WTC11 (cell line): ENCODE measurements around the gene TFF2. TPM values are rescaled to one million over a fixed set of nuclear protein-coding genes. Genes with fewer than 3 reads are reported as not detected.
A peak's percentile ranks its signal among the peaks of the same experiment; 100 is the strongest.

Experiments used
- ATAC-seq: fragments of 200-7000 bp; cut with Tn5 transposase; 2 replicates; pipeline ENCODE4 v1.10.0; 2021; ENCODE audit warnings: mild to moderate bottlenecking, moderate library complexity
- CTCF ChIA-PET: fragments of 300-600 bp; sonication (Branson Sonifier 250); formaldehyde crosslinking; loops from one replicate; lab custom pipeline; 2021; ENCODE audit warnings: antibody characterized with exemption; lab: Charles Lee
- POLR2A ChIA-PET: fragments of 350-600 bp; sonication (Branson Sonifier 250); formaldehyde crosslinking; loops from one replicate; lab custom pipeline; 2021; ENCODE audit warnings: antibody characterized with exemption; lab: Charles Lee
- DNase-seq: peaks from one replicate; pipeline ENCODE4 v3.0.0; 2021; ENCODE audit warnings: low spot score
- H3K27ac Mint-ChIP-seq: 2 replicates; pipeline ENCODE4 v1.8.0; 2021; ENCODE audit warnings: mixed read lengths
- H3K27me3 Mint-ChIP-seq: 2 replicates; pipeline ENCODE4 v1.8.0; 2021; ENCODE audit warnings: low read depth, mild to moderate bottlenecking, moderate library complexity, mixed read lengths
- H3K36me3 Mint-ChIP-seq: 2 replicates; pipeline ENCODE4 v1.8.0; 2021; ENCODE audit warnings: mixed read lengths
- H3K4me1 Mint-ChIP-seq: 2 replicates; pipeline ENCODE4 v1.8.0; 2022; ENCODE audit warnings: mixed read lengths
- H3K4me3 Mint-ChIP-seq: 2 replicates; pipeline ENCODE4 v1.8.0; 2021; ENCODE audit warnings: mild to moderate bottlenecking, moderate library complexity, mixed read lengths
- H3K9me3 Mint-ChIP-seq: 2 replicates; pipeline ENCODE4 v1.8.0; 2021; ENCODE audit warnings: mixed read lengths
- ATF1 ChIP-seq: sonication (generic); formaldehyde crosslinking; IDR thresholded peaks from 2 replicates; pipeline ENCODE4 v1.8.1; 2023; ENCODE audit warnings: mild to moderate bottlenecking, moderate library complexity, missing genetic modification reagents
- CTCF ChIP-seq: fragments of 200-600 bp; IDR thresholded peaks from 2 replicates; pipeline ENCODE4 v1.8.0; 2022; ENCODE audit warnings: antibody characterized with exemption
- FOXK1 ChIP-seq: sonication (generic); formaldehyde crosslinking; IDR thresholded peaks from 2 replicates; pipeline ENCODE4 v1.8.0; 2022; ENCODE audit warnings: mild to moderate bottlenecking, moderate library complexity, missing genetic modification reagents
- FOXP1 ChIP-seq: sonication (generic); formaldehyde crosslinking; IDR thresholded peaks from 2 replicates; pipeline ENCODE4 v1.8.0; 2022; ENCODE audit warnings: missing genetic modification reagents, mild to moderate bottlenecking, moderate library complexity, borderline replicate concordance
- GTF2I ChIP-seq: fragments of 250-450 bp; sonication (Bioruptor Pico); conservative IDR thresholded peaks from 2 replicates; pipeline ENCODE4 v1.4.0; 2021; ENCODE audit warnings: mild to moderate bottlenecking
- IRF2 ChIP-seq: sonication (generic); formaldehyde crosslinking; IDR thresholded peaks from 2 replicates; pipeline ENCODE4 v1.8.0; 2022; ENCODE audit warnings: low read depth, missing genetic modification reagents, borderline replicate concordance
- JAZF1 ChIP-seq: fragments of 250-450 bp; sonication (Bioruptor Pico); IDR thresholded peaks from 2 replicates; pipeline ENCODE4 v1.9.0; 2021; ENCODE audit warnings: moderate library complexity, mild to moderate bottlenecking, inconsistent platforms
- NFE2L1 ChIP-seq: sonication (generic); formaldehyde crosslinking; IDR thresholded peaks from 2 replicates; pipeline ENCODE4 v1.8.1; 2023; ENCODE audit warnings: missing genetic modification reagents
- SMAD3 ChIP-seq: sonication (generic); formaldehyde crosslinking; IDR thresholded peaks from 2 replicates; pipeline ENCODE4 v1.8.0; 2022; ENCODE audit warnings: missing genetic modification reagents, mild to moderate bottlenecking, borderline replicate concordance
- SOX15 ChIP-seq: fragments of 250-450 bp; sonication (Bioruptor Pico); IDR thresholded peaks from 2 replicates; pipeline ENCODE4 v1.9.0; 2021; ENCODE audit warnings: mild to moderate bottlenecking
- USF1 ChIP-seq: sonication (generic); formaldehyde crosslinking; IDR thresholded peaks from 2 replicates; pipeline ENCODE4 v1.8.0; 2022; ENCODE audit warnings: mild to moderate bottlenecking, missing genetic modification reagents
- ZBTB21 ChIP-seq: sonication (generic); formaldehyde crosslinking; IDR thresholded peaks from 2 replicates; pipeline ENCODE4 v1.8.1; 2023; ENCODE audit warnings: mild to moderate bottlenecking, missing genetic modification reagents, borderline replicate concordance
- ZBTB43 ChIP-seq: sonication (generic); formaldehyde crosslinking; IDR thresholded peaks from 2 replicates; pipeline ENCODE4 v1.8.1; 2023; ENCODE audit warnings: mild to moderate bottlenecking, missing genetic modification reagents
- ZNF138 ChIP-seq: sonication (generic); formaldehyde crosslinking; conservative IDR thresholded peaks from 2 replicates; pipeline ENCODE4 v1.8.1; 2022; ENCODE audit warnings: mild to moderate bottlenecking, moderate library complexity, missing genetic modification reagents
- total RNA-seq: library from RNA; stranded (reverse); gene quantifications from 3 replicates; pipeline ENCODE4 v1.2.3, GENCODE V29; 2021
- TF ChIP-seq, protein P1 (sequence below): fragments of 250-450 bp; sonication (Bioruptor Pico); IDR thresholded peaks from 2 replicates; pipeline ENCODE4 v1.9.0; 2021; ENCODE audit warnings: mild to moderate bottlenecking
- TF ChIP-seq, protein P2 (sequence below): sonication (generic); formaldehyde crosslinking; IDR thresholded peaks from 2 replicates; pipeline ENCODE4 v1.8.1; 2022; ENCODE audit warnings: missing genetic modification reagents, borderline replicate concordance
- TF ChIP-seq, protein P3 (sequence below): sonication (generic); formaldehyde crosslinking; IDR thresholded peaks from 2 replicates; pipeline ENCODE4 v1.8.0; 2022; ENCODE audit warnings: mild to moderate bottlenecking, missing genetic modification reagents

The TFF2 gene
- total RNA-seq, 1 experiment from 2014 or later, result 0.33 TPM

- Mint-ChIP-seq H3K36me3 (no peaks in the 10 kb centered on the region), H3K27ac (no peak overlapping the region), H3K9me3 (no peaks in the 10 kb centered on the region), H3K27me3 (peaks cover 6% of the 10 kb centered on the region), H3K4me3 (peak overlapping the region; percentile 55), H3K4me1 (peaks cover 32% of the 10 kb centered on the region)
- DNase-seq (peak; percentile 85), ATAC-seq (peak; percentile 83)
- POLR2A ChIA-PET, result interaction anchor here (0.6 kb wide), 1 partner anchor 70 kb away, joined by 3 read pairs; no protein-coding TSS in a partner anchor
- TF ChIP-seq, protein P1, sequence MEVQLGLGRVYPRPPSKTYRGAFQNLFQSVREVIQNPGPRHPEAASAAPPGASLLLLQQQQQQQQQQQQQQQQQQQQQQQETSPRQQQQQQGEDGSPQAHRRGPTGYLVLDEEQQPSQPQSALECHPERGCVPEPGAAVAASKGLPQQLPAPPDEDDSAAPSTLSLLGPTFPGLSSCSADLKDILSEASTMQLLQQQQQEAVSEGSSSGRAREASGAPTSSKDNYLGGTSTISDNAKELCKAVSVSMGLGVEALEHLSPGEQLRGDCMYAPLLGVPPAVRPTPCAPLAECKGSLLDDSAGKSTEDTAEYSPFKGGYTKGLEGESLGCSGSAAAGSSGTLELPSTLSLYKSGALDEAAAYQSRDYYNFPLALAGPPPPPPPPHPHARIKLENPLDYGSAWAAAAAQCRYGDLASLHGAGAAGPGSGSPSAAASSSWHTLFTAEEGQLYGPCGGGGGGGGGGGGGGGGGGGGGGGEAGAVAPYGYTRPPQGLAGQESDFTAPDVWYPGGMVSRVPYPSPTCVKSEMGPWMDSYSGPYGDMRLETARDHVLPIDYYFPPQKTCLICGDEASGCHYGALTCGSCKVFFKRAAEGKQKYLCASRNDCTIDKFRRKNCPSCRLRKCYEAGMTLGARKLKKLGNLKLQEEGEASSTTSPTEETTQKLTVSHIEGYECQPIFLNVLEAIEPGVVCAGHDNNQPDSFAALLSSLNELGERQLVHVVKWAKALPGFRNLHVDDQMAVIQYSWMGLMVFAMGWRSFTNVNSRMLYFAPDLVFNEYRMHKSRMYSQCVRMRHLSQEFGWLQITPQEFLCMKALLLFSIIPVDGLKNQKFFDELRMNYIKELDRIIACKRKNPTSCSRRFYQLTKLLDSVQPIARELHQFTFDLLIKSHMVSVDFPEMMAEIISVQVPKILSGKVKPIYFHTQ (CRISPR knock-in tag), result no peak
- TF ChIP-seq CTCF, result peak; percentile 90
- CTCF ChIA-PET, result interaction anchor here (0.6 to 11.5 kb wide), 91 partner anchors 8 to 826 kb away, joined by 3 to 165 read pairs (median 5); partner anchors contain the start of gene TFF1
These were observed 41.0 kb downstream of the TFF2 start for GRCh38 chr21:42309753-42310213.

DNA sequence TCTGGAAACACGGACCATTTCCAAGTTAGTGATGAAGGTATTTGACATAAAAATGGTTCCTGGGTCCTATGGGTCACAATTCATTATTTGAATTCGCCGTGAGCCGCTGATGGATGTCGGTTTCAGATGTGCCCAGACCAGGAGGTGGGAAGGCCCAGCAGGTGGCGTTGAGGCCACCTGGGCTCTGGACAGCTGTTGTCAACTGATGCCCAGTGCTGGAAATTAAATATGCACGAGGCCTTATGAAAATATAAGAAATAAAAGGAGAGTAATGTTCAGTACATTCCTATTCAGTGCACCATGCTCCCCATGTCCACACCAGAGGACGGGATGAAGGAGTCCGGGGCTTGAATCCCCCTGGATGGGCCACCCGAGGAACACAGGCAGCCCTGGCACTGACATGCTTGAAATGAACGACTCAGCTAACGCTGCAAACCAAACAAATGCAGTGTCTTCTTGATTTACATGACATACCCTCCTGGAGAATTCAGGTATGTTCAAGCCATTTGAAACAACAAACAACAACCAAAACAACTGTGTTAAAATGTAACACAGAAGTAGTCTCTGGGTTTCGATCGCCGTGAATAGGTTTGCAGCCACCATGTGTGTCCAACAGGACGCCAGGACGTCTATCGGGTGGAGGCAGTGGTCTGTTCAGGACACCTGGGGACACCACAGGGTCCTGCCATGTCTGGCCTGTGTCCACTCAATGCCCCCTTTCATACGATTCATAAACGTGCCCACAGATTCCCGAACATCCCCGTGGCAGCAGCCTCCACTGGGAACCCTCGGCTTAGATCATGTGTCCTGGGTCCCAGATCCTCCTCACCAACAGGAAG is 41.7 kb downstream of the TFF2 start:
- peaks cover 6% of the 10 kb centered on the region for H3K27me3 Mint-ChIP-seq
- TF ChIP-seq, protein P2, sequence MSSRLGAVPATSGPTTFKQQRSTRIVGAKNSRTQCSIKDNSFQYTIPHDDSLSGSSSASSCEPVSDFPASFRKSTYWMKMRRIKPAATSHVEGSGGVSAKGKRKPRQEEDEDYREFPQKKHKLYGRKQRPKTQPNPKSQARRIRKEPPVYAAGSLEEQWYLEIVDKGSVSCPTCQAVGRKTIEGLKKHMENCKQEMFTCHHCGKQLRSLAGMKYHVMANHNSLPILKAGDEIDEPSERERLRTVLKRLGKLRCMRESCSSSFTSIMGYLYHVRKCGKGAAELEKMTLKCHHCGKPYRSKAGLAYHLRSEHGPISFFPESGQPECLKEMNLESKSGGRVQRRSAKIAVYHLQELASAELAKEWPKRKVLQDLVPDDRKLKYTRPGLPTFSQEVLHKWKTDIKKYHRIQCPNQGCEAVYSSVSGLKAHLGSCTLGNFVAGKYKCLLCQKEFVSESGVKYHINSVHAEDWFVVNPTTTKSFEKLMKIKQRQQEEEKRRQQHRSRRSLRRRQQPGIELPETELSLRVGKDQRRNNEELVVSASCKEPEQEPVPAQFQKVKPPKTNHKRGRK (CRISPR knock-in tag), result no peak
- TF ChIP-seq IRF2 (CRISPR knock-in tag) (no peak), JAZF1 (CRISPR knock-in tag) (no peak), ATF1 (CRISPR knock-in tag) (no peak), FOXP1 (CRISPR knock-in tag) (no peak), ZBTB21 (CRISPR knock-in tag) (no peak), USF1 (no peak), ZBTB43 (CRISPR knock-in tag) (no peak), SMAD3 (CRISPR knock-in tag) (no peak), GTF2I (CRISPR knock-in tag) (no peak), SOX15 (CRISPR knock-in tag) (no peak), NFE2L1 (CRISPR knock-in tag) (no peak), FOXK1 (no peak), ZNF138 (CRISPR knock-in tag) (no peak)
- TF ChIP-seq, protein P3, sequence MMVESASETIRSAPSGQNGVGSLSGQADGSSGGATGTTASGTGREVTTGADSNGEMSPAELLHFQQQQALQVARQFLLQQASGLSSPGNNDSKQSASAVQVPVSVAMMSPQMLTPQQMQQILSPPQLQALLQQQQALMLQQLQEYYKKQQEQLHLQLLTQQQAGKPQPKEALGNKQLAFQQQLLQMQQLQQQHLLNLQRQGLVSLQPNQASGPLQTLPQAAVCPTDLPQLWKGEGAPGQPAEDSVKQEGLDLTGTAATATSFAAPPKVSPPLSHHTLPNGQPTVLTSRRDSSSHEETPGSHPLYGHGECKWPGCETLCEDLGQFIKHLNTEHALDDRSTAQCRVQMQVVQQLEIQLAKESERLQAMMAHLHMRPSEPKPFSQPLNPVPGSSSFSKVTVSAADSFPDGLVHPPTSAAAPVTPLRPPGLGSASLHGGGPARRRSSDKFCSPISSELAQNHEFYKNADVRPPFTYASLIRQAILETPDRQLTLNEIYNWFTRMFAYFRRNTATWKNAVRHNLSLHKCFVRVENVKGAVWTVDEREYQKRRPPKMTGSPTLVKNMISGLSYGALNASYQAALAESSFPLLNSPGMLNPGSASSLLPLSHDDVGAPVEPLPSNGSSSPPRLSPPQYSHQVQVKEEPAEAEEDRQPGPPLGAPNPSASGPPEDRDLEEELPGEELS, result no peak
- ChIA-PET POLR2A (interaction anchor here (0.6 kb wide), 1 partner anchor 70 kb away, joined by 3 read pairs; no protein-coding TSS in a partner anchor), CTCF (interaction anchor here (0.6 to 11.5 kb wide), 76 partner anchors 8 to 826 kb away, joined by 3 to 165 read pairs (median 5); partner anchors contain the start of gene TFF1)
- no peak overlapping the region for H3K27ac Mint-ChIP-seq
- peaks cover 27% of the 10 kb centered on the region for H3K4me1 Mint-ChIP-seq
- no peaks in the 10 kb centered on the region for H3K9me3 Mint-ChIP-seq
- peak overlapping the region; percentile 55; the same call in 1 of the 2 replicates for H3K4me3 Mint-ChIP-seq
- DNase-seq (no peak), ATAC-seq (peak; percentile 8; the same call in 1 of the 2 replicates)
- H3K36me3 Mint-ChIP-seq, result no peaks in the 10 kb centered on the region
